IPS DF 4.7 (cell line): ENCODE measurements around the gene METTL13.

Source experiments
- DNase-seq: peaks from one replicate; pipeline ENCODE4 v3.0.0-alpha.2; 2013; ENCODE audit warnings: low spot score; ENCODE audit errors: extremely low read depth

The METTL13 gene

GRCh38 chr1:171781176-171781875 is at the start of gene METTL13:
TSS of gene METTL13 (plus strand) at chr1:171781660. CDS start at chr1:171781968, 308 bp downstream.
- peak; percentile 95 for DNase-seq

GRCh38 chr1:171736196-171736595 is 45.3 kb upstream of the METTL13 start:
- no peak for DNase-seq

GRCh38 chr1:171738911-171739310 is 42.5 kb upstream of the METTL13 start:
- DNase-seq: no peak

- no peak for DNase-seq
Measured at GRCh38 chr1:171739656-171740055, 41.8 kb upstream of the METTL13 start.

GRCh38 chr1:171740356-171740863 is 41.0 kb upstream of the METTL13 start:
- DNase-seq: no peak

GRCh38 chr1:171740987-171741871 is 40.2 kb upstream of the METTL13 start:
- DNase-seq: no peak

DNA sequence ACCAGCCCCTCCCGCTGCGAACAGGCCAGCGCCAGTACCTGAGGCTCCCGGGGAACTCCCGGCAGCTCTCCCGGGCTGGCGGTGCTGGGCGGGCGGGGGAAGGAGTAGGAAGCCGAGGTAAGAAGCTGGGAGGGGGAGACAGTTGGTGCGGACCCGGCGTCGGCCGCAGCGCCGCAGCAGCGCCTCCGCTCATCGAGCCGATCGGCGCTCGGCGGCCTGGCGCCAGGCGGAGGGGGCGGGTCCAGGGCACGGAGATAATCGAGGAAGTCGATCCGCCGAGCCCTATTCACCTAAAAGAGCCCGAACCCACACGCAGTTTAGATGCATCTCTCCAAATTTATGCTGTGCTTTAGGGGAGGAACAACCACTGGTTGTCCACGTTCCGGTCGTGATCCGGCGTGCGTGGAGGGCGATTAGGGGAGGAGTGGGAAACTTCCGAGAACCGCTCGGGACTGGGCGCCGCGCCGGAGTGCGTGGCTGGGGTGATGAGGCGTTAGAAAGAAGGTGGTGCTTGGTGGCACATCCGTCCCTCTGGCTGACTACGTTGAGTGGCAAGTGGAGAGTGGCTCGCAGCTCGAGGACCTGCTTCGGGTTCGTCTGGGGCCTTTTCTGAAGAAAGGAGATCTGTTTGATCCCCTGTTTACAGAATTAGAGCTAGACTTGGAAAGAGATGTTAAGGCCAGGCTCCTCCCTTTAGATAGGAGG is 39.4 kb upstream of the METTL13 start, which contains the start of gene VAMP4:
VAMP4 (minus strand) TSS at position 194 of the 705 bp plus-strand sequence. CDS start 3,651 bp downstream, outside the sequence.
- DNase-seq: no peak

GRCh38 chr1:171742577-171742922 is 38.9 kb upstream of the METTL13 start:
- DNase-seq: no peak

- no peak for DNase-seq
Measured at GRCh38 chr1:171743081-171743870, 38.2 kb upstream of the METTL13 start.

- no peak for DNase-seq
Measured at GRCh38 chr1:171744986-171745385, 36.5 kb upstream of the METTL13 start.

GRCh38 chr1:171748651-171749050 is 32.8 kb upstream of the METTL13 start:
- DNase-seq: no peak

DNA sequence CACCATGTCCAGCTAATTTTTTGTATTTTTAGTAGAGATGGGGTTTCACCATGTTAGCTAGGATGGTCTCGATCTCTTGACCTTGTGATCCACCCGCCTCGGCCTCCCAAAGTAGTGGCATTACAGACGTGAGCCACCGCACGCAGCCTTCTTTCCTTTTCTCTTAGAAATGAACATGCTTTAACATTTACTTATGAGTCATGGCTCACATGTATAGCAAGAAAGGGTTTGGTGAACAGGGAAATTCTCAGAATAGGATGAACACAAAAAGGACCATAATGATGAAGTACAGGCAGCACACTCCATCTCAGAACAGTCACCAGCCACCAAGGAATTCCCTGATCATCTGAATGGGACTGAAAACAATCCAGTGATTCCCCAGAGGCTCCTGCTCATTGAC is 30.2 kb upstream of the METTL13 start:
- DNase-seq: no peak

- DNase-seq: no peak
Measured at GRCh38 chr1:171753182-171753581, 28.3 kb upstream of the METTL13 start.

GRCh38 chr1:171753685-171754352 is 27.6 kb upstream of the METTL13 start:
- no peak for DNase-seq

DNA sequence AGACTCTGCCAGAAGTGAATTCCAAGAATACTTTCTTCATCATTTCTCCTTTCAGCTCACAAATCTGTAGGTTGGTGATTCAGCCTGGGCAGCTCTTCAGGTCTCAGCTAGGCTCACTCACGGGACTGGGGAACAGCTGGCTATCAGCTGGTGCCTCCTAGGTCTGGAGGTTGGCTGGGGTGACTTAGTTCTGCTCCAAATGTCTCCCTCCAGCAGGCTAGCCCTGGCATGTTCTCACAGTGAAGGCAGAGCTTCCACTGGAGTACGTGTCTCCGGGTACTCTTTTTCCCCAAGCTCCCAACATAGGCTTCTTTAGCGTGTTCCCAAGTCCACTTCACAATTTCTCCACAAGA is 27.1 kb upstream of the METTL13 start:
- no peak for DNase-seq

DNA sequence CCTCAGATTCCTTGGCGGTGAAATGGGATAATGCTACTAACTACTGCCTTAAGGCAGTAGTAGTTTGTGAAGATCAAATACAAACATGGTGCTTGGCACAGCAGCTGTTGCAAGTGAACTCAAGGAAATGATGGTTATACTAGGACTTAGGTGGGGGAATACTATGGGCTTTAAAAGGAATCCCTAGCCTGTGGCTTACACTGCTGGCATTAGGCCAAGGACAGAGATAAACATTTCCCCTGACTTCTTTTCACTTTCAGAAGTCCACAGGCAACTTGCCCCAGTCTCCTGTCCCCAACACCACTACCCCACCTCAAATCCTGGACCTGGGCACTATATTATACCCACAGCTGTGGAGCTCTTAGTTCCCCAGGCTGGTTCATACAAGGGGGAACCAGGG is 26.5 kb upstream of the METTL13 start:
- DNase-seq: no peak

DNA sequence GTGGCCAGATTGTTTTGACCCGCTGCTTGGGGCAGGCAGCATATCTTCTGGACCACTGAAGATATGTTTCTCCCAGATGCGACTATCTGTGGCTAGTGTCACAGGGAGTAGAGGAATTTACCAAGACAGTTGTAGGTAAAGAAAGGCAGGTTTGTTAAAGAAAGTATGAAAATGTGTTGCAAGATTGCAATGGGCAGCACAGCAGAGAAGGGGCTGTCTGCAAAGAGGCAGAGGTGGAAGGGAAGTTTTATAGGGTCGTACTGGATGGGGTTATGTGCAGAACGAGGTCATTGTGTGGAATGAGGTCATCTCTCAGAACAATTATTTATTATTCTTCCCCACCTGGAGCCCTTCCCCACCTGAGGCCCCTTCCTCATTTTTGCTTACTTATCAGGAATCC is 24.6 kb upstream of the METTL13 start:
- DNase-seq: no peak

DNA sequence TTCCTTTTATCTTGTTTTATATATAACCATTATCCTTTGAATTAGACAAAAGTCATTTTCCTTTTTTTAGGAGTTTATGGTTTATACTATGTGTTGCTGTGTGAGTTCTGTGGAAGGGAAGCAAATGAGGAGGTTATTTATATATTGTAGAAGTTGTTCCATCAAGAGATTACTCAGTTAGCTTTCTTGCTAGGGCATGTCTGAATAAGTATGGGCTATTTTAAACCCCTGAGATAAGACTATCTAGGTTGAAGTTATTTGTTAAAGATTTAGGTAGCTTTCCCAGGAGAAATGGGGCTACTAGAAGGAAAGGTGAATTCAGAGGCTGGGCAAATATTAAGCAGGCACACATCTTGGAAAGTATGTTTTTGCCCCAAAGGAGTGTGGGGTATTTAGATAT is 23.4 kb upstream of the METTL13 start:
- DNase-seq: no peak

DNA sequence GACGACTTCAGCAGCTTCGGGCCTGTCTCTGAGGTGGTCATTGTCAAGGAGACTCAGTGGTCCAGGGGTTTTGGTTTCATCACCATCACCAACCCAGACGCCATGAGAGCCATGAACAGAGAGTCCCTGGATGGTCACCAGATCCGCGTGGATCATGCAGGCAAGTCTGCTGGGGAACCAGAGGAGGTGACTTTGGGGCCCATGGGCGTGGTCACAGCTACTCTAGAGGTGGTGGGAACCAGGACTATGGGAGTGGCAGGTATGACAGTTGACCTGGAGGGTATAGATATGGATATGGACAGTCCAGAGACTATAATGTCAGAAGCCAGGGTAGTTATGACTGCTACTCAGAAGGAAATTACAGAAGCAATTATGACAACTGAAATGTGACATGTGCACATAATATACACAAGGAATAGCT is 19.3 kb upstream of the METTL13 start:
- no peak for DNase-seq

- no peak for DNase-seq
Measured at GRCh38 chr1:171763764-171764163, 17.7 kb upstream of the METTL13 start.
